Hindlimb muscle (tissue), 1 donor: ENCODE measurements around the gene TM9SF1. TPM values are rescaled to one million over a fixed set of nuclear protein-coding genes. Genes with fewer than 3 reads are reported as not detected.

ENCODE experiments used
- DNase-seq: peaks from one replicate; pipeline ENCODE4 v3.0.0-alpha.2; 2013
- polyA plus RNA-seq: library from polyadenylated mRNA; unstranded; fragments of 120-200 nt; gene quantifications from one replicate; pipeline ENCODE4 v1.2.1, GENCODE V29; 2013; ENCODE audit not compliant: insufficient read length

TM9SF1 gene
- polyA plus RNA-seq, 1 donor, result 18.6 TPM

DNA sequence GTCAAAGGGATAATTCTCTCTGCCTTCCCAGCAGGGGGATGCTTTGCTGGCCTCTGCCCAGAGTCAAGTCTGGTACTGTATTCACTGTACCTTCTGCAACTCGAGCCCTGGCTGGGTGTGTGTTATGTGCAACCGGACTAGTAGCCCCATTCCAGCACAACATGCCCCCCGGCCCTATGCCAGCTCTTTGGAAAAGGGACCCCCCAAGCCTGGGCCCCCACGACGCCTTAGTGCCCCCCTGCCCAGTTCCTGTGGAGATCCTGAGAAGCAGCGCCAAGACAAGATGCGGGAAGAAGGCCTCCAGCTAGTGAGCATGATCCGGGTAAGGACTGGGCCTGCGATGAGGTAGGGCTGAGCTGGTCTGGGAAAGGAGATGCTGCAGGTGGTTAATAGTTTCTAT is 44.7 kb downstream of the TM9SF1 start:
- no peak for DNase-seq

- no peak for DNase-seq
Measured at GRCh38 chr14:24150061-24150460, 45.2 kb downstream of the TM9SF1 start.

DNA sequence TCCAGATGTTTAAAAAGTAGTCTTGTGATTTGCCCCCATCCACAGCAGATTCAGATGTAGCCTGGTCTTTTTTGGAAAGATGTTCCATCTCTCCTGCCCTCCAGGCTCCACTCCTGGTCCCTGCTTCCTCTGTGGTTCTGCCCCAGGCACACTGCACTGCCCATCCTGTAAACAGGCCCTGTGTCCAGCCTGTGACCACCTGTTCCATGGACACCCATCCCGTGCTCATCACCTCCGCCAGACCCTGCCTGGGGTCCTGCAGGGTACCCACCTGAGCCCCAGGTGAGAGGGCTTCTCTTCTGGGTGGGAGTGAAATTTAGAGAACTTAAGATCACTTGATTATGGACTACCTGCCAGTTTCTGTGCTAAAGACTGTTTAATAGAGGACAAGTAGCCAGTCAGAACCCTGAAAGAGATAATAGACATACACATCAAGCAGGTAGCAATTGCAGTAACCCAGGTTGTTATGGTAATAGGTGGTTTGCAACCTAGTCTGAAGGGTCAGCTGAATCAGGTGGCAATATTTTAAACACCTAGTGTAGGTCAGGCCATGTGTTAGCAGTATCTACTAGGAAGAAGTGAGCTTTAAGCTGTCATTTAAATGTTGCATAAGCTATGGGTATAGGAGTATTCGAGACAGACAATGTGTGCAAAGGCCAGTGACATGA is 45.8 kb downstream of the TM9SF1 start:
- no peak for DNase-seq

- peak; percentile 36 for DNase-seq
Measured at GRCh38 chr14:24147761-24148428, 47.3 kb downstream of the TM9SF1 start.

DNA sequence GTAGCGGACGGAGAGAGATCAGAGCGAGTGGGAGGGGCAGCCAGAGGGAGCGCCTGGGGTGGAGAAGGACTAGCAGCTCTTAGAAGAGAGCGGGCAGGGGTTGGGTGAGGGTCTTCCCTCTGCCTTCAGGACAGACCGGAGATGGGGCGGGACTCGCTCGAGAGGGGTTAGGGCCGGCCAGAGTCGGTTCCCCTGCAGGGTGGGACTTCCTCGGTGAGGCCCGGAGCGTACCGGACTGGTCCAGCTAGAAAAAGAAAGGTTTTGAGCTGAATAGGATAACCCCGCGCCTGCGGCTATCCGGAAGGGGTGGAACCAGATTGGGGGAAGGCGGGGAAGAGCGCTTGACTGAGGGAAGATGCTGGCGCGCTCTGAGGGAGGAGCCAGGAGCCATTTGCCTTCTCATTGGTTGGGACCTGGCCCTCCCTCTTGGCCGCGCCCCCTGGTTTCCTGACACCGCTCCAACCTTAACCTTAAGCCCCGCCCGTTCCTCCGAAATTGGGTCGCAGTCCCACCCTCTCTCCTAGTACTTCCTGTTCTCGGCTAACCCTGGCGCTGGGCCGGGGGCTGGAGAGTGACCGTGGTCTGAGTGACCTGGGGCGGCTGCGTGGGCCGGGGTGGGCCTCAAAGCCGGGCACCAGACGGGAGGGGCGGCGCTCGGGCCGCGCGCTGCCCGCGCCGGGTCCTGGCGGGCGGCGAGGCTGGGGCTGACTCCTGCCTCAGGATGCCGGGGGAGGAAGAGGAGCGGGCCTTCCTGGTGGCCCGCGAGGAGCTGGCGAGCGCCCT is 48.1 kb downstream of the TM9SF1 start, which contains the start of gene RNF31:
Gene RNF31 (plus strand): TSS at position 521 of the 783 bp plus-strand sequence. CDS start 201 bp downstream, at position 722.
- DNase-seq, result peak; percentile 99

GRCh38 chr14:24146453-24146977 is 48.7 kb downstream of the TM9SF1 start, which contains the start of gene PSME2:
PSME2 (minus strand) TSS chr14:24146610; CDS start chr14:24146581, 29 bp downstream.
- DNase-seq, result peak; percentile 92

DNA sequence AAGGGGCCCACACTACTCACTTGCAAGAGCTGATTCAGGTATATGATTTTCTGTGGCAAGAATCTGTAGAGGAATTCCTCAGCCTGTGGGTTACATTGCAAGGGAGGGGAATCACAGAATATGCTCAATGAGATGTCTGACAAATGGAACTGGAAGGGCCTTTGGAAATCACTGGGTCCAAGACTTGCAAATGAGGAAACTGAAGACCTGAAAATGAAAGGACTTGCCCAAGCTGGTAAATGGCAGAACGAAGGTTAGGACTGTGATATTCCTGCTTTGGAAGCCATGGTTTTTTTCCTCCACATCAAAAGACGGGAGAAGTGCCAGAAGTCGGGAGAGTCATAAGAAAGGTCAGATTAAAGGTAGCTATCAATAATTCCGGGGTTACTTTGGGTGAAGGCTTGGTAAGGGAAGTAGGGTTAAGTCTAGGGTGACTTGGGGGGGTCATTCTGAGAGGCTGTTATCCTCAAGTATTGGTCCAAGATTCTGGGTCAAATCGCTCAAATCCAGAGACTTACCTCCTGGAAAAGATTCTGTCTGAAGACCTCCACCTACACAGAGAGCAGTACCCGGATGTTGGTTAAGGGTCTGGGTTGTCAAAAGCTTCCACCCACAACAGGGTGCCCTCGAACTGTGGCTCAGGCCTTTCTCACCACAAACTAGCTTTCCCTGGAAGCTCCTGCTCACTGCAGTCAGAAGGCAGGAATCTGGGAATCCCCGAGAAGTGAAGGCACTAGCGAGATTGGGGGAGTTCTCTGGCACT is 49.4 kb downstream of the TM9SF1 start:
- no peak for DNase-seq

- DNase-seq, result no peak
Measured at GRCh38 chr14:24145219-24145618, 50.0 kb downstream of the TM9SF1 start.

GRCh38 chr14:24144451-24144850 is 50.8 kb downstream of the TM9SF1 start:
- DNase-seq, result no peak

DNA sequence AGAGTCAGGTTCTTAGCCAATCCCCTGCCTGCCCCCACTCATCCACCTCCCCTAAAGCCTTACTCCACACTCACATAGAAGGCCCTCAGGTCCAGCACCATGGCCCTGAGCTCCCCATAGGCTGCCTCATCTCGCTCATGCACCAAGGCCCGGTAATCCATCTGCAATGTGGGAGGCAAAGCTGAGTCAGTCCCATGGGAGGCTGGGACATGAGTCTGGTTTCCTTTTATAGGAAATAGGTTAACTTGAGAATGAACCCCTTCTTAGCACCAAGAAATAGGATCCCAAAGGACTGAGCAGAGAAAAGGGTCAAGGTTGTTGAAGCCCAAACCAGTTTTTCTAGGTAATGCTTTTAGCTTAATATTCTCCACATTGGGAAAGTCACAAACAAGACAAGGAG is 51.7 kb downstream of the TM9SF1 start:
- DNase-seq, result no peak

DNA sequence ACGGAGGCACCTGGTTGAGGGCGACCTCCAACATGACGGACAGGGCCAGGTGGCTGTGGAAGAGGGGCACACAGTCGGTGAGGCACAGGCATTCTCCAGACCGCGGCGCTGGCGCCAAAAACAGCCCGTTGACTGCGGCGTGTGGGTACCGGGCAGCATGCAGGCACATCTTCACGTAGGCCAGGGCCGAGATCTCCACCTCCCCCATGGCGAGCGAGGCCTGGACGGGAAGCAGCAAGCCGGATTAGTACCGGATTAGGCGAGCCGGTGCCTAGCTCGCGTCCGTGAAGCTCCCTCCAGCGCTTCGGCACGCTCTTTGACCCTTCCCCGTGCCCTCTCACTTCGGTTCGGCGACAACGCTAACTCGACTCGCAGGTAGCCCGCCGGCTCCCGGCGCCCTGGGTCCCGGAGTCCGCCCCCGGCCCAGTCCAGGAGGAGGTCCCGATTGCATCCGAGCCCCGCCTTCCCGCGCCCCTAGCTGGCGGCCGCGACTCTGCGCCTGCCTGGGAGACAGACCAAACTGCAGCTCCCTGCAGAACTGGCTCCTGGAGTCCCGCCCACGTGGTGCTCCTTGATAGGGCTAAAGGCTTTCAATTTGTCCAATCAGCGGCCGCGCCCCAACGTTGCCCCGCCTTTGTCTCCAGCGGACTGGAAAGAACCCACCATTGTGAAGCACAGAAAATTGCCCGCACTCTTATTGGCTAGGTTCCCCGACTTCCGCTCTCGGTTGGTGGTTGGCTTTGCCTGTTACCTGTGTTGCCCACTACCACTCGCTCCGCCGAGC is 54.0 kb downstream of the TM9SF1 start, which contains the start of gene EMC9:
Gene EMC9 (minus strand): TSS at position 495 of the 784 bp plus-strand sequence. CDS start 287 bp downstream, at position 208.
- DNase-seq, result peak; percentile 99

DNA sequence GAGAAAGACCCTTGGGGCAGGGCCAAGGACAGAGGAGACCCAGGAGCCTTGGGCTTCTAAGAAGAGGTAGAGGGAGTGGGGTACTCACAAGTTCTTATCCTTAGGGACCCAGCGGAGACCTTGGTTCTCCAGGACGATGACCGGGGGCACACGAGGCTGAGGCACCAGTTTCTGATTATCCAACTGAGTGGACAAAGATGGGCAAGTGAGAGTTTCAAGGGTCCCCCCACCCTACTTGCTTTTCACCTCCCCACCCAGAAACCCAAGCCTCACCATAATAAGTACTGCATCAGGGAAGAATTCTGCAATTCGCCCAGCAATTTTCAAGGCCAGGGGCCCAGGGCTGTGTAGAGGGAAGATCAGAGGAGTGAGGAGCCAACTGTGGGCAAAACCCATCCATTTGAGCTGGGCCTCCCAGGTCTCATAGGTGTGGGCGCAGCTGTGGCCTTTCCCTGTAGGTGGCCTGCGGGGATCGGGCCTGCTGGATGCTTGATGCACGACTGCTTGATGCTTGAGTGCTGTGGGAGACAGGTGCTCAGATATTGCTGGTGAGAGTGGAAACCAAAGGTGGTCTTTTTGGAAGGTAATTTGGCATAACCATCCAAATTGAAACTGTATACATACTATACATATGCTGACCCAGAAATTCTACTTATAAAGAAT is 55.8 kb downstream of the TM9SF1 start:
- no peak for DNase-seq

Other genes with a start within 250 kb of the TM9SF1 start
- gene DHRS4, start 241.7 kb downstream of the TM9SF1 start, polyA plus RNA-seq, result 21.9 TPM
- 9.2 TPM for gene DHRS4L2, start 206.5 kb downstream of the TM9SF1 start, polyA plus RNA-seq
- gene CARMIL3, start 143.4 kb downstream of the TM9SF1 start, polyA plus RNA-seq, result 0.10 TPM
- not detected for gene CPNE6, start 123.9 kb downstream of the TM9SF1 start, polyA plus RNA-seq
- 4.3 TPM for gene PCK2, start 101.1 kb downstream of the TM9SF1 start, polyA plus RNA-seq
- gene DCAF11, start 80.7 kb downstream of the TM9SF1 start, polyA plus RNA-seq, result 48.2 TPM
- gene NRL, start 80.5 kb downstream of the TM9SF1 start, polyA plus RNA-seq, result 1.7 TPM
- gene FITM1, start 64.8 kb downstream of the TM9SF1 start, polyA plus RNA-seq, result 146 TPM
- 110 TPM for gene PSME1, start 59.2 kb downstream of the TM9SF1 start, polyA plus RNA-seq
- 29.8 TPM for gene EMC9, start 53.9 kb downstream of the TM9SF1 start, polyA plus RNA-seq
- 75.2 TPM for gene PSME2, start 48.8 kb downstream of the TM9SF1 start, polyA plus RNA-seq
- gene RNF31, start 47.9 kb downstream of the TM9SF1 start, polyA plus RNA-seq, result 39.5 TPM
- 32.6 TPM for gene IRF9, start 34.2 kb downstream of the TM9SF1 start, polyA plus RNA-seq
- gene REC8, start 23.4 kb downstream of the TM9SF1 start, polyA plus RNA-seq, result 14.5 TPM
- 33.5 TPM for gene IPO4, start 6.6 kb downstream of the TM9SF1 start, polyA plus RNA-seq
- 4.5 TPM for gene TSSK4, start 10.3 kb upstream of the TM9SF1 start, polyA plus RNA-seq
- gene CHMP4A, start 18.0 kb upstream of the TM9SF1 start, polyA plus RNA-seq, result 37.6 TPM
- gene MDP1, start 20.6 kb upstream of the TM9SF1 start, polyA plus RNA-seq, result 9.3 TPM
- gene NEDD8, start 36.9 kb upstream of the TM9SF1 start, polyA plus RNA-seq, result 176 TPM
- 45.8 TPM for gene GMPR2, start 37.5 kb upstream of the TM9SF1 start, polyA plus RNA-seq
- gene TINF2, start 47.2 kb upstream of the TM9SF1 start, polyA plus RNA-seq, result 39.0 TPM
- 2.1 TPM for gene TGM1, start 67.7 kb upstream of the TM9SF1 start, polyA plus RNA-seq
- 15.0 TPM for gene RABGGTA, start 76.2 kb upstream of the TM9SF1 start, polyA plus RNA-seq
- gene DHRS1, start 104.3 kb upstream of the TM9SF1 start, polyA plus RNA-seq, result 14.7 TPM
- gene NOP9, start 104.4 kb upstream of the TM9SF1 start, polyA plus RNA-seq, result 22.6 TPM
- gene CIDEB, start 112.5 kb upstream of the TM9SF1 start, polyA plus RNA-seq, result 10.3 TPM
- gene LTB4R2, start 114.7 kb upstream of the TM9SF1 start, polyA plus RNA-seq, result 4.1 TPM
- gene LTB4R, start 116.1 kb upstream of the TM9SF1 start, polyA plus RNA-seq, result 3.5 TPM
- 17.0 TPM for gene ADCY4, start 139.6 kb upstream of the TM9SF1 start, polyA plus RNA-seq
- gene RIPK3, start 144.6 kb upstream of the TM9SF1 start, polyA plus RNA-seq, result 2.1 TPM
- 34.8 TPM for gene NFATC4, start 172.7 kb upstream of the TM9SF1 start, polyA plus RNA-seq
- 25.1 TPM for gene NYNRIN, start 203.6 kb upstream of the TM9SF1 start, polyA plus RNA-seq
- gene CBLN3, start 234.2 kb upstream of the TM9SF1 start, polyA plus RNA-seq, result 2.6 TPM
- 37.8 TPM for gene KHNYN, start 234.5 kb upstream of the TM9SF1 start, polyA plus RNA-seq
- gene SDR39U1, start 247.3 kb upstream of the TM9SF1 start, polyA plus RNA-seq, result 62.9 TPM